ENCODE measurements around the gene ABCA8.
"Not testable (repeated sequence)": the region's sequence is repeated elsewhere in the genome, so short reads cannot be mapped to it uniquely, and the experiment has no call there.

ABCA8 gene

GRCh38 chr17:68955181-68955841 lies at the start of gene ABCA8:
Gene ABCA8, minus strand, starts transcription at chr17:68955392. Its CDS starts 13,358 bp downstream, at chr17:68942034.
- no peak for DNase-seq (ENCODE audit: low read depth)

DNA sequence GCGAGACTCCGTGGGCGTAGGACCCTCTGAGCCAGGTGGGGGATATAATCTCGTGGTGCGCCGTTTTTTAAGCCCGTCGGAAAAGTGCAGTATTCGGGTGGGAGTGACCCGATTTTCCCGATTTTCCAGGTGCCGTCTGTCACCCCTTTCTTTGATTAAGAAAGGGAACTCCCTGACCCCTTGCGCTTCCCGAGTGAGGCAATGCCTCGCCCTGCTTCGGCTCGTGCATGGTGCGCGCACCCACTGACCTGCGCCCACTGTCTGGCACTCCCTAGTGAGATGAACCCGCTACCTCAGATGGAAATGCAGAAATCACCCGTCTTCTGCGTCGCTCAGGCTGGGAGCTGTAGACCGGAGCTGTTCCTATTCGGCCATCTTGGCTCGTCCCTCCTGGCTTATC lies 49.6 kb upstream of the ABCA8 start:
- not testable (repeated sequence) for DNase-seq (ENCODE audit: low read depth)

- DNase-seq (ENCODE audit: low read depth) = not testable (repeated sequence)
These were observed 44.6 kb upstream of the ABCA8 start for GRCh38 chr17:68999743-69000142.

GRCh38 chr17:68993112-68993511 lies 37.9 kb upstream of the ABCA8 start:
- no peak for DNase-seq (ENCODE audit: low read depth)

GRCh38 chr17:68987966-68988365 lies 32.8 kb upstream of the ABCA8 start:
- DNase-seq (ENCODE audit: low read depth) = no peak

DNA sequence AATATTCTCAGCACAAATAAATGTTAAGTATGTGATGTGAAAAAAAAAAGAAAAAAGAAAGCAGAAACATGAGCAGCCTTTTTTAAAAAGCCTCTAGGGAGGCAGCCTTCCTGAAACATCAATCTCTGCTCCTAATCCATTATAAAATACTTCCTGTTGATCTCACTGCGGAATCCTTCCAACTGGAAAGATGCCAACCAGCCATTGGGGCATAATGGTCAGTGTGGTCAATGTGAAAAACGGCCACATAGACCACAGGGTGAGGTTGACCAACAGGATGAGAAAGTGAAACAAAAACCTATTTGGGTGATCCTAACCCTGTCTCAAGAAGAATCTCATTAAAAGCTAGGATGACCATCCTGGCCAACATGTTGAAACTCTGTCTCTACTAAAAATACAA lies 26.1 kb upstream of the ABCA8 start:
- DNase-seq (ENCODE audit: low read depth) = no peak

- no peak for DNase-seq (ENCODE audit: low read depth)
These were observed 18.1 kb upstream of the ABCA8 start for GRCh38 chr17:68973098-68973846.

- DNase-seq (ENCODE audit: low read depth) = no peak
These were observed 17.0 kb upstream of the ABCA8 start for GRCh38 chr17:68972119-68972704.

GRCh38 chr17:68969101-68969500 lies 13.9 kb upstream of the ABCA8 start:
- no peak for DNase-seq (ENCODE audit: low read depth)

- no peak for DNase-seq (ENCODE audit: low read depth)
These were observed 8.8 kb upstream of the ABCA8 start for GRCh38 chr17:68963958-68964357.

- no peak for DNase-seq (ENCODE audit: low read depth)
These were observed 6.2 kb upstream of the ABCA8 start for GRCh38 chr17:68961214-68961882.

DNA sequence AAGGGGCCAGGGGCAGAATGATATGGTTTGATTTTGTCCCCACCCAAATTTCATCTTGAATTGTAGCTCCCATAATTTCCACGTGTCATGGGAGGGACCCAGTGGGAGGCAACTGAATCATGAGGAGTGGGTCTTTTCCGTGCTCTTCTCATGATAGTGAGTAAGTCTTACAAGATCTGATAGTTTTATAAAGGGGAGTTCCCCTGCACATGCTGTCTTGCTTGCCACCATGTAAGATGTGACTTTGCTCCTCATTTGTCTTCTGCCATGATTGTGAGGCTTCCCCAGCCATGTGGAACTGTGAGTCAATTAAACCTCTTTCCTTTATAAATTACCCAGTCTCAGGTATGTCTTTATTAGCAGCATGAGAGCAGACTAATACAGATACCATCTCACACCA lies 3.9 kb upstream of the ABCA8 start:
- DNase-seq (ENCODE audit: low read depth) = not testable (repeated sequence)

DNA sequence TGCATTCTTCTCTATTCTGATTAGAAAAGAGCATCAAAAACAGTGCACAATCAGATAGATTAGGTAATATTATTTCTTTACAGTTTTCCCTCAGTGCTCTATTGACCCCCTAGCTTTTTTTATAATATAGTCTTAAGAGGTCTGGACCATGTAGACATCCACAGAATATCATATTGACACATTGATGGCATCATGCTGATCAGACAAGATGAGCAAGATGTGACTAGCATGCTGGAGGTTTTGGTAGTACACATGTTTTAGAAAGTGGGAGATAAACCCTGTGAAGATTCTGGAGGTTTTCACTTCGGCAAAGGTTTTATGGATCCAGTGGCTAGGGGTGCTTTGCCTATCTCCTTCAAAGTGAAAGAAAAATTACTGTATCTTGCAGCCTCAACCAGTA lies 2.8 kb upstream of the ABCA8 start:
- no peak for DNase-seq (ENCODE audit: low read depth)

DNA sequence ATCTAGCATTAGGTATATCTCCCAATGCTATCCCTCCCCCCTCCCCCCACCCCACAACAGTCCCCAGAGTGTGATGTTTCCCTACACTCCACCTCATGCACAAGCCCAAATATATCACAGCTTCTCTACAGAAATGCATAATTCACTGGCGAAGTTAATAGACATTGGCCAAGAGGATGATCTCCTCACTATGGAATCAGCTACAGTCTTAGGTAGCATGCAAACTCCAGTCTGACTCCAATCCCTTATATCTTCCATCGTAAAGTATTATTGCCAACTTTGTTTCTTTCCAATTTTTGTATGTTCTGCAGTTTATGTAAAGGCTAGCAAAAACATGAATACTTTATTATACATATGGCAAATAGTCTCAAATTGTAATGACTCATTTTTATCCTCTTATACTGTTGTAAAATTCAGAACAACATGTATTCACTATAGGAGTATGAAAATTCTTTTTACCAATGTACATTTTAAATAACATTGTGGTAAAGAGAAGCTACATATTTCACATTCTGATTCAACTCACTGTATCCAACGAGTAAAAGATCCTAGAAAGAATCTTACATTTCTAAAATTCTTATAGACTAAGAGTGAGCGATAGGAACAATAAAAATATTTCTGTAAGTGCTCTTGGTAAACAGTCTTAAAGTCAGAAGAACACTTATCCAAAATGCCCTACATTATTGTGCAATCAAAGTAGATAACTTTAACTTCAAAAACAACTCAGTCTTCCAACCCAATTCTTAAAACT lies 871 bp downstream of the ABCA8 start:
- DNase-seq (ENCODE audit: low read depth) = no peak

DNA sequence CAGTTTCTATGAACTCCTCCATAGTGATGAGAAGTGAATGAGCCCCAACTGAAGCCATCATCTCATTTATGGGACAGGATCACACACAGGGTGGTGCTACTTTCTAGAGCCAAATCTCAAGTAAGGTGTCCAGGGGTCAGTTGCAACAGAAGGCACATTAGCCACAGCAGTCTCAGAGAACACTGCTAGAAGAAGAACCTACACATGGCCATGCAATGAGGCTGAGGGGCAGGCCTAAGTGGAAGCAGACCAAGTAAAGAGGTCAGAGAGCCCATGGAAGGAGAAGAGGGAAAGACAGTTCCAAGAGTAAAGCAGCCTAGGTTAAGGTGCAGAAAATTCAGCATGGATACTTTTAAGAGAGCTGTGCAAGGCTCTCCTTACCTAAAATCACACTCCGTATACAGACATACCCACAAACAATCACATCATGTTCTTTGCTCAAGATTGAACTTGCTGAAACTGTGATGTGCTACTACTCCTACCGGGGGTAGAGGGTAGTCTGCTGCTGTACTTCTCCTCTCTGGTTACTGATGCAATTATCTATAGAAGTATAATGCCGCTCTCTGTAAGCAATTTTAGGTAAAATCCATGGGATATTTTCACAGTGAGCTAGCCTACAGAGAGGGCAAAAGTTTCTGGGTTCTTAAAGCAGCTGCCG lies 1.7 kb downstream of the ABCA8 start:
- DNase-seq (ENCODE audit: low read depth) = no peak

GRCh38 chr17:68950725-68951124 lies 4.5 kb downstream of the ABCA8 start:
- DNase-seq (ENCODE audit: low read depth) = no peak

- not testable (repeated sequence) for DNase-seq (ENCODE audit: low read depth)
These were observed 7.3 kb downstream of the ABCA8 start for GRCh38 chr17:68947868-68948267.

DNA sequence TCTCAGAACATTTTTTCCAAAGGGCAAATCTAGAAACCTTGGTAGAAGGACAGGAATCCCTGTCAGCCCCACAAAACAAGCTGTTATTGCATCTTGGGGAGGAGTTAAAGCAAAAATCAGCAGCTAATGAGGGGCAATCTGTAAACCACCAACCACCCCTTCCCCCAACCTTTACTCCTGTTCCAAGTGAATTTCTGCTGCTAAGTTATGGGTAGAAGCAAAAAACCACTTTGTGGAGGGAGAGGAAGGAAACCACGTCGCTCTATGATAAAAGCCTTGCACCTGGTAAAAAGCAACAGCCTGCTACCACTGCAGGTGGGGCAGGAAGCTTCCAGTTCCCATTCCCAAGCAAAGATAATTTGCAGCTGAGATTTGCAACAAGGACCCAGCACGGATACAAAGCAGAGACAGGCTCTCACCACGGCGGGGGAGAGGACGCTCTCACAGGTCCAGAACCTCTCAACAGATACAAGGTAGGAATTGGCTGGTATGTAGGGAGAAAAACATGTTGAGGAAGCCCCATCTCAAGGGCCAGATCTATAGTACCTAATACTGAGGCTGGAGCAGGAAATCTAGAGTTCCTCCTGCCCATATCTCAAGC lies 10.7 kb downstream of the ABCA8 start:
- no peak for DNase-seq (ENCODE audit: low read depth)

DNA sequence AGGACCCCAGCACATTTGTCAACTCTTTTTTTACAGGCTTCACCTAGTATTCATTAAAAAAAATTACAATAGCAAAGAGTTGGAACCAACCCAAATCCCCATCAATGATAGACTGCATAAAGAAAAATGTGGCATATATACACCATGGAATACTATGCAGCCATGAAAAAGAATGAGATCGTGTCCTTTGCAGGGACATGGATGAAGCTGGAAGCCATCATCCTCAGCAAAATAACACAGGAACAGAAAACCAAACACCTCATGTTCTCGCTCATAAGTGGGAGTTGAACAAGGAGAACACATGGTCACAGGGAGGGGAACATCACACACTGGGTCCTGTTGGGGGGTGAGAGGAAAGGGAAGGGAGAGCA lies 11.4 kb downstream of the ABCA8 start:
- not testable (repeated sequence) for DNase-seq (ENCODE audit: low read depth)

DNA sequence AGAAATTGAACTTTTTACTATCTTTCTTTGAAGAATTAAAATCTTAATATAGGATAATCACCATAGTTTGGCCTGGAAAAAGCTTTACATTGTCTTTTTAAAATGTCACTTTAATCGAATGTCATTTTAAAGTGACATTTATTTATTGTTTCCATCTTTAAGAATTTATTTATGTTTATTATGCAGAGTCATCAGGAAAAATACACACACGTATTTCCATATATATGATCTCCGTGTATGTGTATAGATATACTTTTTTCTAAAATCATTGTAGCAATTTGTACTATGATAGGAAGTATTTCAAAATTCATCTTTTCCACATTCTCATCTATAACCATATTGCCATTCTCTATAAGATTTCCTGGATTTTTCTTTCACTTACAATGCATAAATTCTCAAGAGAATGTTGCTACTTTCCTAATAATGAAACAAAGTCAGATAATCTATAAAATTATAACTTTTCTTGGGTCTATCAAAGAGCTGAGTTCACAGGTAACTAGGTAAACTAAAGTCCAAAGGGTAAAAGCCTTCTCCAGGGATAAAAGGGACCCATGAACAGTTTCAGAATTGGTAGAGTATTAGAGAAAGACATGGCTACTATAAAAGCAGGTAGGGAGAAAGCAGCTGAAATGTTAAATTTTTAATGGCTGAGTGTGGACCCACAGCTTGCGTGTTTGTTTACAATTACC lies 11.9 kb downstream of the ABCA8 start:
- DNase-seq (ENCODE audit: low read depth) = no peak

DNA sequence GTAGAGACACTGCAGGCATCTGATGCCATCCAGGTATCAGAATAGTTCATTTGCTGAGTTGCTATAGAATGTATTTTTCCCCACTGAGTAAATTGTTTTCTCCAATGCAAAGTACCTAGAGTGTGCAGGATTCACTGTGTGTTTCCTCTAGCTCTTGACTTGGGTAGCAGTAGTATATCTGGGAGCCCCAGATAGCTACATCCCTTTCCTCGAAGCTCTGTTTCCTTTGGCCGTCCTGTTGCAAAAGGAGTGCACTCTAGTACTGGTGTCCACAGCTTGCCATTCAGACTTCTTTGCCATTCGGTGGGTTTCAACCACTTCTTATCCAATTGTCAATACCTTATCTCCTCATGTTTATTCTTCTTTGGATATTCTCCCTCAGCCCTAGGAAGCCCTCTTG lies 12.8 kb downstream of the ABCA8 start:
- DNase-seq (ENCODE audit: low read depth) = no peak

Data from activated T-cell treated with anti-CD3 and anti-CD28 coated beads for 24 hours (primary cell).